AG09319 (cell line): ENCODE data around the gene VMP1.

Source experiments
- DNase-seq: peaks from one replicate; pipeline ENCODE4 v3.0.0-alpha.2; 2010; ENCODE audit warnings: low read depth; ENCODE audit errors: extremely low read depth
- CTCF ChIP-seq: IDR thresholded peaks from 2 replicates; pipeline ENCODE4 v1.5.1; 2011; ENCODE audit warnings: low read depth, mild to moderate bottlenecking, inconsistent platforms, low read length, moderate library complexity

Gene VMP1

GRCh38 chr17:59734226-59734625, 26.8 kb downstream of the VMP1 start:
- no peak for DNase-seq
- no peak for TF ChIP-seq CTCF

GRCh38 chr17:59737324-59737723, 29.9 kb downstream of the VMP1 start:
- DNase-seq, result no peak
- no peak for TF ChIP-seq CTCF

- TF ChIP-seq CTCF, result no peak
- DNase-seq, result no peak
These were observed 36.4 kb downstream of the VMP1 start for GRCh38 chr17:59743842-59744241.

GRCh38 chr17:59745040-59745439, 37.6 kb downstream of the VMP1 start:
- no peak for DNase-seq
- no peak for TF ChIP-seq CTCF

GRCh38 chr17:59746849-59747445, 39.5 kb downstream of the VMP1 start:
- peak; percentile 61 for TF ChIP-seq CTCF
- DNase-seq, result no peak

- no peak for TF ChIP-seq CTCF
- no peak for DNase-seq
These were observed 41.1 kb downstream of the VMP1 start for GRCh38 chr17:59748591-59748990.

GRCh38 chr17:59751955-59752413, 44.5 kb downstream of the VMP1 start:
- no peak for TF ChIP-seq CTCF

More at GRCh38 chr17:59751955-59752413, 44.5 kb downstream of the VMP1 start:
- no peak for DNase-seq
